ENCODE measurements around the gene CMTM4. TPM values are rescaled to one million over a fixed set of nuclear protein-coding genes. Genes with fewer than 3 reads are reported as not detected.
"Not testable (repeated sequence)": the region's sequence is repeated elsewhere in the genome, so short reads cannot be mapped to it uniquely, and the experiment has no call there.

The CMTM4 gene
- total RNA-seq, 2 experiments from 2014 or later: 3.3 to 4.5 TPM

DNA sequence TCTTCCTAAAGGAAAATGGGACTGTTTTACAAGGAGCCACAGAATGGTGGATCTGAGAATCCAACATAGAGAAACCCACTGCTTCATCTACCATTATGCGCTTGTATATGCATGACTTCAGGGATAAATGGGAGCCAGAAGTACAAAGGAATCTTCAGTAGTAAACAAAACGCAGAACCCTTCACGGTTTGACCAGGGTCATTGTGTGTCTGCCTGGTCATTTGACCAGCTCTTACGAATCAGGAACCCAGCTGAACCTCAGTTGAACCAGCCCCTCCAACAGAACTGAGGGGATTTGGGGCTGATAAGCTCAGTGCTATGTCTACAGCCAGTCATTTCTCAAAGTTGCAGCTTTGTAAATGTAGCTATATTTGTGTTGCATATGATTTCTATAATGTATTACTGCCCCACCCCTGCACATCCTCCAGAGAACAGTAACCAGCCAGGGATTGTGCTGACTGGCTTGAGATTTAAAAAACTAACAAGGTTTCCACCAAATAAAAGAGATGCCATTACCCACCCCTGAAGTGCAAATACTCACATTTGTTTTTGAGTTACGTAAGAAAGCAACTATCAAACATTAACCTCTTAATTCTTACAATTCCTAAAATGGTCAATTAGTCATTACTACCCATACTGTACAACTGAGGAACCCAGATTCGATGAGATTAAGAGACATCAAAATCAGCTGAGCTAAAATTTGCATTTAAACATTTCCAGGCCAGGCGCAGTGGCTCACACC lies 6.3 kb downstream of the CMTM4 start:
- Mint-ChIP-seq H3K4me1 (peaks cover 9% of the 10 kb centered on the region), H3K27me3 (peaks cover 4% of the 10 kb centered on the region), H3K27ac (no peak overlapping the region), H3K4me3 (no peak overlapping the region), H3K9me3 (ENCODE audit: low read depth) (no peaks in the 10 kb centered on the region), H3K36me3 (ENCODE audit: low read depth) (no peaks in the 10 kb centered on the region)
- CTCF ChIA-PET: no interaction called here
- ATAC-seq (no peak), DNase-seq (no peak)
- intact Hi-C loops (cut with DNase I, micrococcal nuclease): no loop called here
- POLR2A ChIA-PET: no interaction called here

- intact Hi-C loops (cut with DNase I, micrococcal nuclease): no loop called here
- POLR2A ChIA-PET: no interaction called here
- H3K36me3 Mint-ChIP-seq (ENCODE audit: low read depth): no peaks in the 10 kb centered on the region
These were observed 7.3 kb downstream of the CMTM4 start for GRCh38 chr16:66689282-66689681.

DNA sequence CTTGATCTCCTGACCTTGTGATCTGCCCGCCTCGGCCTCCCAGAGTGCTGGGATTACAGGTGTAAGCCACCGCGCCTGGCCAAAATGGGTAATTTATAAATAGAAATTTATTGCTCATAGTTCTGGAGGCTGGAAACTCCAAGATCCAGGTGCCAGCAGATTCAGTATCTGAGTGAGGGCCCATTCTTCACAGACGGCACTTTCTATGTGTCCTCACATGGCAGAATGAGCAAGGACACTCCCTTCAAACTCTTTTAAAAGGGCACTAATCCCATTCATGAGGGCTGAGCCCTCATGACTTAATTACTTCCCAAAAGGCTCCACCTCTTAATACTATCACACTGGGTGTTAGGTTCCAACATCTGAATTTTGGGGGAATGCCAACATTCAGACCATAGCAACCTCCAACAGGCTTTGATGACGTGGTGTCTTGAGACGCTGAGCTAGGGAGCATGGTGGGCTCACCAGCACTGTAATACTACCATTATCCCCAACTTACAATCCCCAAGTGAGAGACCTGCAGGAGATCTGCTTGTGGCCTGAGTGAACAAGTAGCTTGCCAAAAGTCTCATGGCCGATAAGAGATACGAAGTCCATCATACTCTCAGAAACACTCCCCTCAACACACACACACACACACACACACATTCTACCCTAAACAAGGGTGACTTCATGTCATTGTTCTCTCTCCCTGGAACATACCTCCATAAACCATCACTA lies 8.5 kb downstream of the CMTM4 start:
- Mint-ChIP-seq H3K27me3 (no peaks in the 10 kb centered on the region), H3K36me3 (ENCODE audit: low read depth) (no peaks in the 10 kb centered on the region), H3K4me1 (peaks cover 4% of the 10 kb centered on the region), H3K27ac (no peak overlapping the region), H3K4me3 (no peak overlapping the region), H3K9me3 (ENCODE audit: low read depth) (no peaks in the 10 kb centered on the region)
- DNase-seq: no peak
- ChIA-PET POLR2A (interaction anchor here (0.6 kb wide), 1 partner anchor 346 kb away, joined by 3 read pairs; no protein-coding TSS in a partner anchor), CTCF (no interaction called here)
- ATAC-seq: no peak
- intact Hi-C loops (cut with DNase I, micrococcal nuclease): no loop called here

More at GRCh38 chr16:66689282-66689681, 7.3 kb downstream of the CMTM4 start:
- DNase-seq: no peak
- Mint-ChIP-seq H3K27me3 (no peaks in the 10 kb centered on the region), H3K4me3 (no peak overlapping the region), H3K4me1 (peaks cover 4% of the 10 kb centered on the region), H3K27ac (no peak overlapping the region), H3K9me3 (ENCODE audit: low read depth) (no peaks in the 10 kb centered on the region)
- CTCF ChIA-PET: no interaction called here
- ATAC-seq: no peak

DNA sequence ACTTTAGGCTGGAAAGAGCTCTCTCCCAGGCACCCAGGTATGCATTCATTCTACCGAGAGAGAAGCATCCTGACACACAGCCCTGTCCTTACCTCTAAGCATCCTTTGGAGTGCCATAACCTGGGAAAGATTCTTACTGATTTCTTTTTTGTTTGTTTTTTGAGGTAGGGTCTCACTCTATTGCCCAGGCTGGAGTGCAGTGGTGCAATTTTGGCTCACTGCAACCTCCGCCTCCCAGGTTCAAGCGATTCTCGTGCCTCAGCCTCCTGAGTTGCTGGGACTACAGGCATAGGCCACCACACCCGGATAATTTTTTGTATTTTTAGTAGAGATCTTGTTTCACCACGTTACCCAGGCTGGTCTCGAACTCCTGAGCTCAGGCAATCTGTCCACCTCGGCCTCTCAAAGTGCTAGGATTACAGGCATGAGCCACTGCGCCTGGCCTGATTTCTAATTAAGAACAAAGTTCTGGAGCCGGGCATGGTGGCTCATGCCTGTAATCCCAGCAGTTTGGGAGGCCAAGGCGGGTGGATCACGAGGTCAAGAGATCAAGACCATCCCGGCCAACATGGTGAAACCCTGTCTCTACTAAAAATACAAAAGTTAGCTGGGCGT lies 10.9 kb downstream of the CMTM4 start:
- POLR2A ChIA-PET; H3K36me3 Mint-ChIP-seq (ENCODE audit: low read depth); H3K27me3 Mint-ChIP-seq; H3K4me3 Mint-ChIP-seq; DNase-seq; H3K27ac Mint-ChIP-seq; H3K4me1 Mint-ChIP-seq; intact Hi-C loops (cut with DNase I, micrococcal nuclease); H3K9me3 Mint-ChIP-seq (ENCODE audit: low read depth); ATAC-seq: not testable (repeated sequence)
- CTCF ChIA-PET: interaction anchor here (0.6 kb wide), 1 partner anchor 25 kb away, joined by 4 read pairs; no protein-coding TSS in a partner anchor

DNA sequence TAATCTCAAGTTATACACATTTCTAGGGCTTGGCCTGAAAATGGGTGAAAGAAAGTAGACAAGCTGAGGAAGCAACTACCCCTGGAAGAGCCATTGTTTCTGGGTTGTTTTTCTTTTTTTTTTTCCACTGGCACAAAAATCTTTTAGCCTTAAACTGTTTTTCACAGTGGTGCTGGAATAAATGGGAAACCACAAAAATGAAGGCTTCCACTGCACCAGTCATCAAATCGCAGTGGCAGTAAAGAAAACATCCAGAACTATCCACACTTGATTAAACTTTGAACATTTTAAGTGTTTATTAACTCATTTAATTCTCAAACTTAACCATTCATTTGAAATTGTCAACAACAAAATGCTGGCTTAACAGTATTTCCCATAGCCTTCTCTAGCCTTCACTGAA lies 14.3 kb downstream of the CMTM4 start:
- intact Hi-C loops (cut with DNase I, micrococcal nuclease): no loop called here
- CTCF ChIA-PET: interaction anchor here (2.0 kb wide), 1 partner anchor 31 kb away, joined by 8 read pairs; no protein-coding TSS in a partner anchor
- no peak overlapping the region for H3K27ac Mint-ChIP-seq
- H3K9me3 Mint-ChIP-seq (ENCODE audit: low read depth): no peaks in the 10 kb centered on the region
- no peaks in the 10 kb centered on the region for H3K4me1 Mint-ChIP-seq
- no peak overlapping the region for H3K4me3 Mint-ChIP-seq
- no peaks in the 10 kb centered on the region for H3K27me3 Mint-ChIP-seq
- DNase-seq (no peak), ATAC-seq (no peak)
- POLR2A ChIA-PET: no interaction called here
- no peaks in the 10 kb centered on the region for H3K36me3 Mint-ChIP-seq (ENCODE audit: low read depth)

DNA sequence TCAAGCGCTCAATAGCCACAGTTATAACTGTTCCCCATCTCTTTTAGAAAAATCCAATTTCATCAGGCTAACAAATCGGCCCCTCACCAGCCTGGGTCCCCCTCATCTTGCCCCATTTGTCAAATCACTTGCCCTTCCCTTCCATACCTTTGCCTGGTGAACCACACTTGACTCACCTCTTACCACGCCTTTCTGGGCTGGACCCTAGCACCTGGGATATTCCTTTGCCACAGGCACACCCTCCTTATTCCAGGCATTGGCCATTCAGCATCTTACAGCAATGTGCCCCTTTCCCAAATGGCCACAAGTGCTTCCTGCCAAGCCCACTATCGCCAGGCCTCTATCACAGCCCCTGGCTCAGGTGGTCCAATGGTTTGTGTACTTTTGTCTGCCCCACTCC lies 14.9 kb downstream of the CMTM4 start:
- Mint-ChIP-seq H3K27me3 (no peaks in the 10 kb centered on the region), H3K4me1 (no peaks in the 10 kb centered on the region), H3K4me3 (no peak overlapping the region), H3K9me3 (ENCODE audit: low read depth) (no peaks in the 10 kb centered on the region), H3K36me3 (ENCODE audit: low read depth) (no peaks in the 10 kb centered on the region), H3K27ac (no peak overlapping the region)
- POLR2A ChIA-PET: no interaction called here
- CTCF ChIA-PET: no interaction called here
- intact Hi-C loops (cut with DNase I, micrococcal nuclease): no loop called here
- DNase-seq (no peak), ATAC-seq (no peak)

DNA sequence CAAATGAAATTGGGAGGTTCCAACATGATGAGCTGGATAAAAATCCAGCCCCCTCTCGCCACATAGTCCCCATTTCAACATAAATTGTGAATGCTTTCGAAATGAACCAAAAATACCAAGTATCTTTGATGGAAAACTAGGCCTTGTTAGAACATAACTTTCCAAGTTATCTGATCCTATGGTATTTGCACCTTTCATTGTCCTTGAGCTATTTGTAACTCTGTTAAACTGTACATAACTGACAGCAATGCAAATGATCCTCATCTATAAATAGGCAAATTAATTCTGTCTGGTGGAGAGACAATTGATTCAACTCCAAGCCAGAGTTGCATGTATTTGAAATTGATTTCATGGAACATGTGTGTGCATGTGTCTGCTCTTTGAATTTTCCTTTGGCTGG lies 18.2 kb downstream of the CMTM4 start:
- H3K4me1 Mint-ChIP-seq: no peaks in the 10 kb centered on the region
- no peaks in the 10 kb centered on the region for H3K36me3 Mint-ChIP-seq (ENCODE audit: low read depth)
- DNase-seq: no peak
- no peak overlapping the region for H3K27ac Mint-ChIP-seq
- ATAC-seq: no peak
- no peak overlapping the region for H3K4me3 Mint-ChIP-seq
- intact Hi-C loops (cut with DNase I, micrococcal nuclease): no loop called here
- H3K9me3 Mint-ChIP-seq (ENCODE audit: low read depth): no peaks in the 10 kb centered on the region
- ChIA-PET POLR2A (no interaction called here), CTCF (interaction anchor here (0.8 to 1.0 kb wide), 2 partner anchors 27 to 70 kb away, joined by 3 to 4 read pairs; no protein-coding TSS in a partner anchor)
- H3K27me3 Mint-ChIP-seq: no peaks in the 10 kb centered on the region

DNA sequence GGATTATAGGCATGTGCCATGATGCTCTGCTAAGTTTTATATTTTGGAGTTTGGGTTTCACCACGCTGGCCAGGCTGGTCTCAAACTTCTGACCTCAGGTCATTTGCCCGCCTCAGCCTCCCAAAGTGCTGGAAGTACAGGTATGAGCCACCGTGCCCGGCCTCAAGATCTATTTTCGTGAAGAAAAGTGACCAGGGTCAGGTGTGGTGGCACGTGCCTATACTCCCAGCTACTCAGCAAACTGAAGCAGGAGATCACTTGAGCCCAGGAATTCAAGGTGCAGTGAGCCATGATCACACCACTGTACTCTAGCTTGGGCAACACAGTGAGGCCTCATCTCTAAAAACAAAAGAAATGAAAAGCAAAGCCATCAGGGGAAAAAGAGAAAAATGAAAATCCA lies 18.7 kb downstream of the CMTM4 start:
- Mint-ChIP-seq H3K27me3 (no peaks in the 10 kb centered on the region), H3K36me3 (ENCODE audit: low read depth) (no peaks in the 10 kb centered on the region)

GRCh38 chr16:66677179-66677578 lies 19.4 kb downstream of the CMTM4 start:
- H3K27me3 Mint-ChIP-seq: no peaks in the 10 kb centered on the region
- H3K36me3 Mint-ChIP-seq (ENCODE audit: low read depth): no peaks in the 10 kb centered on the region
- POLR2A ChIA-PET: no interaction called here
- ATAC-seq: no peak
- no peaks in the 10 kb centered on the region for H3K4me1 Mint-ChIP-seq
- CTCF ChIA-PET: no interaction called here
- H3K27ac Mint-ChIP-seq: no peak overlapping the region
- no peak overlapping the region for H3K4me3 Mint-ChIP-seq
- H3K9me3 Mint-ChIP-seq (ENCODE audit: low read depth): no peaks in the 10 kb centered on the region
- no peak for DNase-seq
- intact Hi-C loops (cut with DNase I, micrococcal nuclease): no loop called here

More for the DNA sequence above, 18.7 kb downstream of the CMTM4 start:
- DNase-seq (no peak), ATAC-seq (no peak)
- H3K4me1 Mint-ChIP-seq: no peaks in the 10 kb centered on the region
- H3K27ac Mint-ChIP-seq: no peak overlapping the region
- POLR2A ChIA-PET: no interaction called here
- H3K4me3 Mint-ChIP-seq: no peak overlapping the region
- CTCF ChIA-PET: interaction anchor here (0.8 to 1.0 kb wide), 2 partner anchors 26 to 69 kb away, joined by 3 to 4 read pairs; no protein-coding TSS in a partner anchor
- H3K9me3 Mint-ChIP-seq (ENCODE audit: low read depth): no peaks in the 10 kb centered on the region
- intact Hi-C loops (cut with DNase I, micrococcal nuclease): no loop called here

DNA sequence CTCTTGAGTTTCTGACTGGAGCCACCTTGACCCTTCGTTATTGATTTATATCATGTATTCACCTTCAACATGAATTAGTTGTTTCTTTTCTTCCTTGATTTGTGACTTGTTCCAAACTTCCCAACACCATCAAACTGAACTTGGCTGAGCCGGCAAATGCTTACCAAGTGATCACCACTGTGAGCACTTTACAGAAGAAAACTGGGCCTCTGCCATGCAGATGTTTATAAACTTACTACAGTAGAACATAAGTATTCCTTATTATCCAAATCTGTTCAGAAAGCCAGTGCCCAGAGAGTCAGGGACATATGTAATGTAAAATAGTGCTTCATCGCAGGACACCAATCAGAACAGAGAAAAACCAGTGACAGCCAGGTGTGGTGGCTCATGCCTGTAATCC lies 19.9 kb downstream of the CMTM4 start:
- no peaks in the 10 kb centered on the region for H3K27me3 Mint-ChIP-seq
- no peak overlapping the region for H3K27ac Mint-ChIP-seq
- no peaks in the 10 kb centered on the region for H3K9me3 Mint-ChIP-seq (ENCODE audit: low read depth)
- ChIA-PET CTCF (interaction anchor here (0.7 kb wide), 1 partner anchor 249 kb away, joined by 3 read pairs; no protein-coding TSS in a partner anchor), POLR2A (no interaction called here)
- DNase-seq: no peak
- intact Hi-C loops (cut with DNase I, micrococcal nuclease): no loop called here
- ATAC-seq: no peak
- H3K4me1 Mint-ChIP-seq: no peaks in the 10 kb centered on the region
- no peak overlapping the region for H3K4me3 Mint-ChIP-seq
- H3K36me3 Mint-ChIP-seq (ENCODE audit: low read depth): no peaks in the 10 kb centered on the region

DNA sequence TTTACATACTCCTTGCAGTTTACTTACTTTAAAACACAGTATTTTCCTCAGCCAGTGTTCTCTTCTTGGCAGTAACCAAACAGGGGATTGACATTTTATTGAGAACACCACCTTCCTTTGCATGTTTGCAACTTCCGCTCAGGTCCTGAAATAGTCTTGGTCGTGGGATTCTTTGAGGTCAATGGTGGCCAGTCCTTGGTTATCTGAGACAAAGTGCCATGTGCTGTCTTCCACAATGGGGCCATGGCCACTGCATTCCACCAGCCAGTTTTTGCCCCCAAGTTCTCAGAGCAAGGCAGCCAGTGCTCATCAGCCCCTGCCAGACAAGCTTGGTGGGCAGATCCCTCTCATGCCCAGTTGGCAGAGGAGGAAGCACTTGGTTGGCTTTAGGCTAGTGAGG lies 22.9 kb downstream of the CMTM4 start:
- ATAC-seq: no peak

More for the DNA sequence above, 22.9 kb downstream of the CMTM4 start:
- no peaks in the 10 kb centered on the region for H3K27me3 Mint-ChIP-seq
- H3K4me3 Mint-ChIP-seq: no peak overlapping the region
- no peak overlapping the region for H3K27ac Mint-ChIP-seq
- ChIA-PET CTCF (interaction anchor here (1.4 kb wide), 1 partner anchor 13 kb away, joined by 3 read pairs; no protein-coding TSS in a partner anchor), POLR2A (no interaction called here)
- intact Hi-C loops (cut with DNase I, micrococcal nuclease): no loop called here
- H3K9me3 Mint-ChIP-seq (ENCODE audit: low read depth): no peaks in the 10 kb centered on the region
- H3K4me1 Mint-ChIP-seq: no peaks in the 10 kb centered on the region
- DNase-seq: no peak
- no peaks in the 10 kb centered on the region for H3K36me3 Mint-ChIP-seq (ENCODE audit: low read depth)
